IMR-90 (cell line): Measurements from ENCODE around the gene CA12.

Experiments
- MXI1 ChIP-seq: IDR thresholded peaks from 2 replicates; pipeline ENCODE4 v1.6.1; 2012; ENCODE audit warnings: low read depth, mild to moderate bottlenecking, low read length, moderate library complexity, borderline replicate concordance
- POLR2A ChIP-seq: IDR thresholded peaks from 2 replicates; pipeline ENCODE4 v1.6.1; 2012; ENCODE audit warnings: mild to moderate bottlenecking, low read depth, low read length
- SMC3 ChIP-seq: fragments of 150-350 bp; IDR thresholded peaks from 2 replicates; pipeline ENCODE4 v1.6.1; 2016; ENCODE audit warnings: low read depth, mild to moderate bottlenecking, antibody characterized with exemption, low read length, moderate library complexity
- TF ChIP-seq, protein P1 (sequence below): conservative IDR thresholded peaks from 2 replicates; pipeline ENCODE4 v1.5.1; 2012; ENCODE audit warnings: mild to moderate bottlenecking, low read depth, low read length, improper control_type of control experiment

DNA sequence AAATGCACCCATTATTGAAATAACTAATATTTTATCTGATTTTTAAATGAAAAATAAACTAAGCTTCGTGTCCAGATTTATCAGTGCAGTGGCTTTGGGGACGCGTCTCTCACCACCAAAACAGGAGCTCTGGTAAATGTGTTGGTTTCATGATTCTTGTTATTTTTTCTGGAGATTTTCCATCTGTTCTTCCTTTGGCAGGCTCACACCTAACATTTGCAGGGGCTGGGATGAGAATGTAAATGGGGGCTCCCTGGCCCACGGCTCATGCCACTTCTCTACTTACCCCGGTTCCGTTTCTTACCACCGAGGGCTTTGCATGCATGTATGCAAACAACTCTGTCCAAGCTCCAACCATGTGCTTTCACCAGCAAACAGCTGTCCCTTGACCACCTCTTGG, 30.9 kb upstream of the CA12 start:
- TF ChIP-seq, protein P1, sequence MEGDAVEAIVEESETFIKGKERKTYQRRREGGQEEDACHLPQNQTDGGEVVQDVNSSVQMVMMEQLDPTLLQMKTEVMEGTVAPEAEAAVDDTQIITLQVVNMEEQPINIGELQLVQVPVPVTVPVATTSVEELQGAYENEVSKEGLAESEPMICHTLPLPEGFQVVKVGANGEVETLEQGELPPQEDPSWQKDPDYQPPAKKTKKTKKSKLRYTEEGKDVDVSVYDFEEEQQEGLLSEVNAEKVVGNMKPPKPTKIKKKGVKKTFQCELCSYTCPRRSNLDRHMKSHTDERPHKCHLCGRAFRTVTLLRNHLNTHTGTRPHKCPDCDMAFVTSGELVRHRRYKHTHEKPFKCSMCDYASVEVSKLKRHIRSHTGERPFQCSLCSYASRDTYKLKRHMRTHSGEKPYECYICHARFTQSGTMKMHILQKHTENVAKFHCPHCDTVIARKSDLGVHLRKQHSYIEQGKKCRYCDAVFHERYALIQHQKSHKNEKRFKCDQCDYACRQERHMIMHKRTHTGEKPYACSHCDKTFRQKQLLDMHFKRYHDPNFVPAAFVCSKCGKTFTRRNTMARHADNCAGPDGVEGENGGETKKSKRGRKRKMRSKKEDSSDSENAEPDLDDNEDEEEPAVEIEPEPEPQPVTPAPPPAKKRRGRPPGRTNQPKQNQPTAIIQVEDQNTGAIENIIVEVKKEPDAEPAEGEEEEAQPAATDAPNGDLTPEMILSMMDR = no peak
- no peak for TF ChIP-seq POLR2A
- no peak for TF ChIP-seq MXI1
- no peak for TF ChIP-seq SMC3
